GM19193 (cell line): ENCODE measurements around the gene UBE2E2.

Experiments
- POLR2A ChIP-seq: IDR thresholded peaks from 4 replicates; pipeline ENCODE4 v1.6.1; 2011; ENCODE audit not compliant: insufficient read depth, insufficient read length; ENCODE audit errors: extremely low read depth

Gene UBE2E2

GRCh38 chr3:23242106-23242505 lies 39.0 kb downstream of the UBE2E2 start:
- no peak for TF ChIP-seq POLR2A

DNA sequence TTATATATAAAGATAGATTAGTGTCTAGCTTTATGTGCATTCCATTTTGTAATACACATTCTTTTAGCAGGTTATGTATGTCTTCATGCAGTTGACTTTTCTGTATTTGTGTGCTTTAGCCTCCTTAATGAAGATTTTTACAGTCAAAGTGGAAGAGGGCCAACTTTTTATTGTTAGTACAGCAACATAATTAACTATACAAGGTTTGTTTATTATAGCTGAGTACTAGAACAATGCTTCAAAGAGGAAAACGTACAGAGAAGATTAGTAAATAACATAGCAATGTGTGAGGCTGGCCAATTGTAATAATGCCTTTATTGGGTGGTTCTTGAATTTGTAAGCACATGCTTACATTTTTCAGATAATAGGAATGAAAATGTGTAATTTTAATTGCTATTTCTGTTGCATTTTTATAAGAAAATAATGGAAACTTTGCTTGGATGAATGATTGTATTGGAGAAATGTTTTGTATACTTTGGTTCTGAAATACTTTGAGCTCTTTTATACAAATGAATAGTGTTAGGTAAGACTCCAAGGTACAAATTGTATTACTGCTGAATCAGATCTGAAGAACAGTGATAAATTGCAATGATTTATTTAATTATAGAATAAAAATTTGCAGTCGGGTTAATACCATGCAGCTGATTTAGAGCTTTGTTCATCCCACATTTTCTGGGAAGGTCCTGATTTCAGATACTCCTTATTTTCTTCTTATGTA lies 41.4 kb downstream of the UBE2E2 start:
- no peak for TF ChIP-seq POLR2A

DNA sequence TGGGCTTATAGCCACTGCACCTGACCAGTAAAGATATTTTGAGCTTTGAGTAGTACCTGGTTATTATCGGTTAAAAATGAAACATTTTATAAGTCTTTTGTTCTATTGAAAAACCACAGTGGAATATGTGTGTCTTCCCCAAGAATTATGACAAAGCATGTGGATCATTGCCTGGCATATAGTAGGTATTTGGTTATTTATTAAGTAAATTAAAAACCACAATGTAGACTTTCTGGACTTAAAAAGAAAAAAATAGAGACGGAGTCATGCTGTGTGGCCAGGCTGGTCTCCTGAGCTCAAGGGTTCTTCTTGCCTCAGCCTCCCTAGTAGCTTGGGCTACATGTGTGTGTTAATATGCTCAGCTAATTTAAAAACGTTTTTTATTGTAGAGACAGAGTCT lies 43.5 kb downstream of the UBE2E2 start:
- TF ChIP-seq POLR2A = no peak

- no peak for TF ChIP-seq POLR2A
These were observed 45.5 kb downstream of the UBE2E2 start for GRCh38 chr3:23248594-23249131.

- no peak for TF ChIP-seq POLR2A
These were observed 46.8 kb downstream of the UBE2E2 start for GRCh38 chr3:23249961-23250360.

GRCh38 chr3:23252122-23252521 lies 49.0 kb downstream of the UBE2E2 start:
- TF ChIP-seq POLR2A = no peak

DNA sequence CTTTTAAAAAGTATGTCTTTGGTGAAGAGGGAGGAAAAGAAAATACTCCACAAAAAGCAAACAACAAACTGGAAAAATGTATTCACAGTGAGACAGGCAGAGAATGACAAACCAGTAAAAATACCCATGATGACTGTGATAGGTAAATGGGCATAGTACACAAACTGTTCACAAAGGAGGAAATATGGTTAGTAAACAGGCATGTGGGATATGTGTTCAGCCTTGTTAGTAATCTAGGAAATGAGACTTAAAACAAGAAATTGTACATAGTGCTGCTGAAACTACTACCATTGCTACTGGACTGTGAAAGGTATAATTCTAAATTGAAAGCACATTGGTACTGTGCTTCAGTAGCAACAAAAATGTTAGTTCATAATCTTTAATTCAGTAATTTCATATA lies 50.1 kb downstream of the UBE2E2 start:
- TF ChIP-seq POLR2A = no peak

DNA sequence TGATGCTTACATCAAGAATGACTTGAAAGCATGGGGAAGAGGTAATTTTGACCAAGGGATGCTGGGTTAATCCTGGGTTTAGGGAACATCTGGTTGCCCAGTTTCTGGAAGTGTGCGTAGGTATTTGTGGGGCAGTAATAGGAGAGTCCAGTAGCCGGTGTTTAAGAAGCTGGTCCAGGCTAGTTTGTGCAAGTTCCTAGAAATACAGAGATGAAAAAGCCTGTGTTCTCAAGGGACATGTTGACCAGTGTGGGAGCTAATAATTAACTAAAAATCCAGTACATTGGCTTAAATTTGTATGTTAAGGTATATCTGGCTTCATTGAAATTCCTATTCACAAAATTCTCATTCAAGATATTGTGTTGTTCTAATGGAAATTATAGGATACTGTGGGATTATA lies 51.2 kb downstream of the UBE2E2 start:
- TF ChIP-seq POLR2A = no peak

DNA sequence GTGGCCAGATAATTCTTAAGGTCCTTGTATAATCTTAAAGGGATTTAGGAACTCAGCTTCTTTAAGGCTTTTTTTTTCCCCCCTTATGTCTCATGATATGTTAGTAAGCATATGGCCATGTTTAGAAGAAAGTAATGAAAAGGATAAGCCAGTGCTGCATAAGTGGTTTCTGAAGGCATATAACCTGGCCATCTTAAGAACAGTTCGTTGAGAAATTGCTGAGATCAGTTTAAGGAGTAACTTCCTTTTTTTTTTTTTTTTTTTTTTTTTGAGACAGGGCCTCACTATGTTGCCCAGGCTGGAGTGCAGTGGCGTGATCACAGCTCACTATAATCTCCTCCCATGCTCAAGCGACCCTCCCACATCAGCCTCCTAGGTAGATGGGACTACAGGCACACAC lies 51.7 kb downstream of the UBE2E2 start:
- TF ChIP-seq POLR2A = no peak

DNA sequence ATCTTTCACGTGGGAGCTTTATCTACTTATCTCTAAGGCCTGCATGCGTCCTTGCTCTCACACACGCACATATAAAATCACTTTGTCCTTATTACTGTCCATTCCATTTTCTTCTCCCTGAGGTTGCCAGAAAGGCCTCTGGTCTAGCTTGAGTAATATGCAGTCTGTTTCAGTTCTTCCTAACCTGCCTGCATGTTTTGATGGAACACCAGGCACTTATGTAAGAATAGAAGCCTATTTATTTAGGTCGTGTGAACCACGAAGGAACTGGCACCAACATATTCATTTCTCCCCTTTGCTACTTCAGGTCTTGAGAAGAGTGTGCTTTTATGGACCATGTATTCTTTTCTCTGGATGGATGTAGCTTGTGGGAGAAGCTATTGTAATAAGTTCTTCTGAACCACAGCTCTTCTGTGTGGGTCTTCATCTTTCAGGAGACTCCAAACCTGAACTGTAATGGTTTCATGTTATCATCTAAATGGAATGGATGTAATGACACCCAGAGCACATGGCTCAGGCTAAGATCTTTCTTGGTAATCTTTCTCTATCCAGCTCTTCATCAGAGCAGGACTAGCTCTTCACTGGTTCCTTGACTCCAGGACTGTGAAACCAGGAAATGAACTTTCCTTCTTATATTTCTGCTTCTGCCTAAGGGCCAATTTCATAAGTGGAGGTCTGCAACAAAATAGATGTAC lies 53.8 kb downstream of the UBE2E2 start:
- TF ChIP-seq POLR2A = no peak

- no peak for TF ChIP-seq POLR2A
These were observed 55.0 kb downstream of the UBE2E2 start for GRCh38 chr3:23258110-23258509.

- no peak for TF ChIP-seq POLR2A
These were observed 56.4 kb downstream of the UBE2E2 start for GRCh38 chr3:23259515-23259914.

GRCh38 chr3:23262766-23263165 lies 59.6 kb downstream of the UBE2E2 start:
- no peak for TF ChIP-seq POLR2A

- no peak for TF ChIP-seq POLR2A
These were observed 60.7 kb downstream of the UBE2E2 start for GRCh38 chr3:23263796-23264195.

DNA sequence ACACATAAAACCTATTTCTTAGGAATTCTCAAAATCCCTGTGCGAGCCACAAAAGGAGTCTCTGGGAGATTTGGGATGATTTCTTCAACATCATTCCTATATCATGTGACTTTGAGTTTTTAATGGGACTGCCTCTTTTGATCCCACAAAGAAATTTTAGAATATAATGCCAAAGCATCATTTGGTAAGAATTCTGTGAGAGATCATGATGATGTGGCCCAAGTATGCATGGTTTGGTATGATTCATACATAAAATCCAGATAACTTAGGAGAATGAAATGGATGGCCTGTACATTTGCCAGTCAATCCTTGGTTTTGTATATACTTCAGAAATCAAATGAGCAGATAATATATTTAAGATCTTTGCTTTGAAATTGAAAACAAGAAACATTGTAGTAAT lies 61.3 kb downstream of the UBE2E2 start:
- no peak for TF ChIP-seq POLR2A

- no peak for TF ChIP-seq POLR2A
These were observed 67.3 kb downstream of the UBE2E2 start for GRCh38 chr3:23270423-23270822.
